Endodermal cell (in vitro differentiated cells): Measurements from ENCODE around the gene BCL2L2. TPM values are rescaled to one million over a fixed set of nuclear protein-coding genes. Genes with fewer than 3 reads are reported as not detected.
"Not testable (repeated sequence)": the region's sequence is repeated elsewhere in the genome, so short reads cannot be mapped to it uniquely, and the experiment has no call there.

Source experiments
- DNase-seq: peaks from one replicate; pipeline ENCODE4 v3.0.0-alpha.2; 2017
- H3K27ac ChIP-seq: 2 replicates; pipeline ENCODE4 v1.5.1; 2013; ENCODE audit warnings: mild to moderate bottlenecking, low read depth, low read length, moderate library complexity
- H3K27me3 ChIP-seq: 2 replicates; pipeline ENCODE4 v1.6.1; 2013; ENCODE audit warnings: mild to moderate bottlenecking, low read length, moderate library complexity; ENCODE audit not compliant: insufficient read depth, control insufficient read depth, poor library complexity, severe bottlenecking
- H3K36me3 ChIP-seq: 2 replicates; pipeline ENCODE4 v1.7.0; 2013; ENCODE audit warnings: mild to moderate bottlenecking, low read length, moderate library complexity; ENCODE audit not compliant: control insufficient read depth, insufficient read depth
- H3K4me1 ChIP-seq: one replicate; pipeline ENCODE4 v1.7.0; 2013; ENCODE audit warnings: low read length; ENCODE audit not compliant: control insufficient read depth, insufficient read depth
- H3K4me3 ChIP-seq: 2 replicates; pipeline ENCODE4 v1.5.1; 2013; ENCODE audit warnings: mild to moderate bottlenecking, low read length, moderate library complexity
- H3K9ac ChIP-seq: 2 replicates; pipeline ENCODE4 v1.6.1; 2013; ENCODE audit warnings: mild to moderate bottlenecking, low read length, moderate library complexity; ENCODE audit not compliant: poor library complexity, severe bottlenecking; ENCODE audit errors: extremely low read depth
- H3K9me3 ChIP-seq: 2 replicates; pipeline ENCODE4 v1.6.1; 2013; ENCODE audit warnings: mild to moderate bottlenecking, low read length, moderate library complexity; ENCODE audit not compliant: control insufficient read depth
- H3K27ac Mint-ChIP-seq: 2 replicates; pipeline ENCODE4 v1.8.0; 2020; ENCODE audit warnings: mixed read lengths
- H3K27me3 Mint-ChIP-seq: 2 replicates; pipeline ENCODE4 v1.8.0; 2021; ENCODE audit warnings: mild to moderate bottlenecking, mixed read lengths; ENCODE audit not compliant: insufficient read depth
- H3K36me3 Mint-ChIP-seq: 2 replicates; pipeline ENCODE4 v1.8.0; 2020; ENCODE audit warnings: low read depth, mixed read lengths
- H3K4me1 Mint-ChIP-seq: 2 replicates; pipeline ENCODE4 v1.8.0; 2020; ENCODE audit warnings: mixed read lengths
- H3K4me3 Mint-ChIP-seq: 2 replicates; pipeline ENCODE4 v1.8.0; 2020; ENCODE audit warnings: mild to moderate bottlenecking, moderate library complexity, mixed read lengths
- H3K9me3 Mint-ChIP-seq: 2 replicates; pipeline ENCODE4 v1.8.0; 2020; ENCODE audit warnings: mild to moderate bottlenecking, mixed read lengths
- CTCF ChIP-seq: fragments of 200-600 bp; sonication (generic); conservative IDR thresholded peaks from 2 replicates; pipeline ENCODE4 v1.5.0; 2021; ENCODE audit warnings: antibody characterized with exemption, mild to moderate bottlenecking
- WGBS, 2 experiments: methylation state at CpG; one replicate each; pipeline versions ENCODE4 v1.1.5 to v1.1.7; 2013; ENCODE audit warnings: missing lambda C conversion rate in 2 of 2, mixed read lengths in 1 of 2; ENCODE audit not compliant: insufficient coverage in 1 of 2, insufficient read length in 1 of 2; 5-methylcytosine and 5-hydroxymethylcytosine counted together
- total RNA-seq, 2 donors: library from RNA; stranded (reverse); fragmentation: NEBNext Ultra II Directional in 1 of 2; extraction: Animal tissue kit (Norgen Biotek cat#: 25700) in 1 of 2; gene quantifications; 2 replicates in 1 of 2; 3 replicates in 1 of 2; pipeline ENCODE4 v1.2.1, GENCODE V29; 2021

The BCL2L2 gene
- total RNA-seq, 2 donors from 2014 or later = 21.9 to 29.5 TPM

DNA sequence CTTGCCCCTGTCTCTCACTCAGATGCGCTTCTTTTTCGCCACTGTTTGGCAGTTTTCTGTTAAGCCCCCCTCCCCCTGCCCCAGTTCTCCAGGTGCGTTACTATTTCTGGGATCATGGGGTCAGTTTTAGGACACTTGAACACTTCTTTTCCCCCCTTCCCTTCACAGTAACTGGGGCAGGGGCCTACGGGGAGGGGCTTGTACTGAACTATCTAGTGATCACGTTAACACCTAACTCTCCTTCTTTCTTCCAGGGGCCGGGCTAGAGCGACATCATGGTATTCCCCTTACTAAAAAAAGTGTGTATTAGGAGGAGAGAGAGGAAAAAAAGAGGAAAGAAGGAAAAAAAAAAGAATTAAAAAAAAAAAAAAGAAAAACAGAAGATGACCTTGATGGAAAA is 18.4 kb downstream of the BCL2L2 start:
- no peak overlapping the region for H3K27ac ChIP-seq
- no peaks in the 10 kb centered on the region for H3K9me3 ChIP-seq
- DNase-seq = no peak
- no peak for TF ChIP-seq CTCF
- H3K36me3 Mint-ChIP-seq = peaks cover 47% of the 10 kb centered on the region
- no peak overlapping the region for H3K4me3 ChIP-seq
- H3K4me1 Mint-ChIP-seq = peaks cover 10% of the 10 kb centered on the region
- H3K4me1 ChIP-seq = peaks cover 6% of the 10 kb centered on the region
- H3K36me3 ChIP-seq = peaks cover 36% of the 10 kb centered on the region
- no peak overlapping the region for H3K4me3 Mint-ChIP-seq
- whole genome bisulfite sequencing, 2 experiments = 94 to 96% methylated on average over 3 to 4 of the region's 7 CpGs
- H3K9ac ChIP-seq = no peak overlapping the region
- no peaks in the 10 kb centered on the region for H3K9me3 Mint-ChIP-seq
- no peaks in the 10 kb centered on the region for H3K27me3 ChIP-seq
- H3K27ac Mint-ChIP-seq = no peak overlapping the region
- no peaks in the 10 kb centered on the region for H3K27me3 Mint-ChIP-seq

- H3K36me3 ChIP-seq = peaks cover 36% of the 10 kb centered on the region
- not testable (repeated sequence) for H3K4me3 ChIP-seq, H3K4me1 Mint-ChIP-seq, H3K27me3 Mint-ChIP-seq, H3K4me3 Mint-ChIP-seq, H3K9ac ChIP-seq, H3K9me3 ChIP-seq, H3K4me1 ChIP-seq, H3K27ac ChIP-seq, H3K27ac Mint-ChIP-seq, DNase-seq, H3K9me3 Mint-ChIP-seq, H3K27me3 ChIP-seq
- 90% methylated on average over 5 of the region's 5 CpGs; no CpG with 5 or more reads in 1 of the 2 experiments for WGBS, 2 experiments
- peaks cover 39% of the 10 kb centered on the region for H3K36me3 Mint-ChIP-seq
These were observed 19.1 kb downstream of the BCL2L2 start for GRCh38 chr14:23325746-23326145.

DNA sequence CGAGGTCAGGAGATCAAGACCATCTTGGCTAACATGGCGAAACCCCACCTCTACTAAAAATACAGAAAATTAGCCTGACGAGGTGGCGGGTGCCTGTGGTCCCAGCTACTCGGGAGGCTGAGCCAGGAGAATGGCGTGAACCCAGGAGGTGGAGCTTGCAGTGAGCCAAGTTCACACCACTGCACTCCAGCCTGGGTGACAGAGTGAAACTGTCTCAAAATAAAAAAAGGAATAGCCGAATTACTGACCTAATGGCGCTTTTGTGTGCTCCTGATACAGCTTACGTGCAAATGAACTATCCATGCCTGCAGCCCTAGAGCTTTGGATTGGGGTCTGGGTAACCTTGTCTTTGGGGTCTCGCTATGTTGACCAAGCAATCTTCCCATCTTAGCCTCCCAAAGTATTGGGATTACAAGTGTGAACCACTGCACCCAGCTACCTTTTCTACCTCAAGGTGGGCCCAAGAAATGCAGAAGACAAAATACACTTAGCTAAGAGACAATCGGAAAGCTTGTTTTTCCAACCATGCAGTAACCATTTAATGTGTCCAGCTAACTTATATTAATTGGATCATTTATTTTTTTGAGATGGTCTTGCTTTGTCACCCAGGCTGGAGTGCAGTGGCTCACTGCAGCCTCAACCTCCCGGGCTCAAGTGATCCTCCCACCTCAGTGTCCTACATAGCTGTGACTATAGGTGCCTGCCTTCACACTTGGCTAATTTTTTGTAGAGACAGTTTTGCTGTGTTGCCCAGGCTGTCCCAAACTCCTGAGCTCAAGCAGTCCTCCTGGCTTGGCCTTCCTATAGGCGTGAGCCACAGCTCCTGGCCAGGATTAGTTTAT is 20.1 kb downstream of the BCL2L2 start:
- H3K4me3 ChIP-seq = no peak overlapping the region
- no peak for TF ChIP-seq CTCF
- Mint-ChIP-seq H3K4me3 (no peak overlapping the region), H3K9me3 (no peaks in the 10 kb centered on the region), H3K27me3 (peaks cover 1% of the 10 kb centered on the region), H3K4me1 (peaks cover 9% of the 10 kb centered on the region), H3K27ac (peak overlapping the region; percentile 49), H3K36me3 (peaks cover 39% of the 10 kb centered on the region)
- H3K9ac ChIP-seq = no peak overlapping the region
- 91 to 94% methylated on average over 11 to 13 of the region's 13 CpGs for WGBS, 2 experiments
- no peak overlapping the region for H3K27ac ChIP-seq
- no peaks in the 10 kb centered on the region for H3K9me3 ChIP-seq
- no peaks in the 10 kb centered on the region for H3K27me3 ChIP-seq
- DNase-seq = no peak
- peaks cover 36% of the 10 kb centered on the region for H3K36me3 ChIP-seq
- H3K4me1 ChIP-seq = peaks cover 4% of the 10 kb centered on the region
